BLaER1 treated with 17β-estradiol and CSF1 and Interleukin-3, amounts not matched to agents 10 nM and 100 nM (cell line): ENCODE results near the gene NLE1.

Experiments used
- H3K27ac ChIP-seq, 11 experiments: shearing (Covaris generic); formaldehyde crosslinking; 2 replicates each; pipeline ENCODE4 v1.8.1; 2022
- H3K27me3 ChIP-seq, 11 experiments: shearing (Covaris generic); formaldehyde crosslinking; 2 replicates each; pipeline ENCODE4 v1.8.1; 2022
- H3K36me3 ChIP-seq, 11 experiments: shearing (Covaris generic); formaldehyde crosslinking; 2 replicates each; pipeline ENCODE4 v1.8.1; 2022
- H3K4me1 ChIP-seq, 10 experiments: shearing (Covaris generic); formaldehyde crosslinking; 2 replicates each; pipeline ENCODE4 v1.8.1; 2022
- H3K4me2 ChIP-seq, 11 experiments: shearing (Covaris generic); formaldehyde crosslinking; 2 replicates each; pipeline ENCODE4 v1.8.1; 2022
- H3K4me3 ChIP-seq, 10 experiments: shearing (Covaris generic); formaldehyde crosslinking; 2 replicates each; pipeline ENCODE4 v1.8.1; 2022
- H3K9ac ChIP-seq, 11 experiments: shearing (Covaris generic); formaldehyde crosslinking; 2 replicates each; pipeline ENCODE4 v1.8.1; 2022
- H3K9me3 ChIP-seq, 11 experiments: shearing (Covaris generic); formaldehyde crosslinking; replicated peaks in 1 of 11; 2 replicates each; pipeline ENCODE4 v1.8.1; 2022
- H4K20me1 ChIP-seq, 11 experiments: shearing (Covaris generic); formaldehyde crosslinking; 2 replicates each; pipeline ENCODE4 v1.8.1; 2022
- Cebpa-rat ChIP-seq, 11 experiments: shearing (Covaris generic); IDR thresholded peaks; 2 replicates each; pipeline ENCODE4 v1.8.1; 2022

NLE1 gene

DNA sequence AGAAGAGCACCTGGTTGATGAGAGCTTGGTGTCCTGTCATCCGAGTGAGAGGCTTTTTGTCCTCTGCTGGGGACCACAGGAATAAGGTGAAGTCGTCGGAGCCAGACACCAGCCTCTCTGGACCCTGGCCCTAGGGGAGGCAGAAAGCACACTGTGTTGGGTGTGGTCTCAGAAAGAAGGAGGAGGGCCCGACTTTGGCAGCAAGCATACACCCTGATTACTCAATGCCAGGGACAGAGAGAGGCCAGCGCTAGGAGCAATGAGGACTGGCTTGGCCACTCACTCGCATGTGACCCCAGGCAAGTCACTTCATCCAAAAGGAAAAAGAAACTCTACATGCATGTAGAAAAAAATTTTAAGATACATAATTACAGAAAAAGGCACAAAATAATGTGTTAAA lies 6.8 kb downstream of the NLE1 start:
- H3K27me3 ChIP-seq, result no peaks in the 10 kb centered on the region

DNA sequence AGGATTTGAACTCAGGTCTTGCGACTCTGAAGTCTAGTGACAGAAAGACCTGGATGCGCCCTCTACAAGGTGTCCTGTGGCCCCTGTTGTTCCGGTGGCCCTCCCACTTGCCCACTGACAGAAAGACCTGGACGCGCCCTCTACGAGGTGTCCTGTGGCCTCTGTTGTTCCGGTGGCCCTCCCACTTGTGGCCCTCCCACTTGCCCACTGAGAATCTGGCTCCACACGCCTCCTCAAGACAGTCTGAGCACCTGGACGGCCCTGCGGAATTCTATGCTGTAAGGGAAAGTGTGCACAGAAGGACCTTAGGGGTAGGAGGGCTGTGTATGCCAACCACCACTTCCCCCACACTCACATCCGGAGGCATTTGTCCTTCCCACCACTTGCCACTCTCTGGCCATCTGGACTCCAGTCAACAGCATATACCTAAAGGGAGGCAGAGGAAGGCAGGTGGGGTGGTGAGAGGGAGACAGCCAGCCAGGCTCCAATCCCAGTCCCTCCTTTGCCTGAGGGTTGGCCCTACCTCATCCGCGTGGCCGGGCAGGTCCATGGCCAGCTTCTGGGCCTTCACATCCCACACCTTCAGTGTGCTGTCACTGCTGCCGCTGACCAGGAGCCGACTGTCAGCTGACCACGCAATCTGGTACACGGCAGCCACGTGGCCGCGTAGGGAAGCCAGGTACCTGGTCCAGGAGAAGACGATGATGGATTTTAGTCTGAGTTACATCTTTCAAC lies 9.1 kb downstream of the NLE1 start:
- no peak overlapping the region for H3K4me2 ChIP-seq
- H3K4me1 ChIP-seq, result no peaks in the 10 kb centered on the region
- H3K9me3 ChIP-seq, result no peaks in the 10 kb centered on the region
- H4K20me1 ChIP-seq, result peaks cover 0 to 80% (median 57%) of the 10 kb centered on the region in 11 experiments; a peak in 16 of 22 replicates
- H3K27me3 ChIP-seq, result no peaks in the 10 kb centered on the region
- no peak overlapping the region for H3K4me3 ChIP-seq
- no peak for TF ChIP-seq Cebpa-rat (IDR thresholded peaks at IDR 0.05)
- H3K27ac ChIP-seq, result no peak overlapping the region
- H3K9ac ChIP-seq, result no peak overlapping the region
- H3K36me3 ChIP-seq, result peaks cover 70 to 98% (median 90%) of the 10 kb centered on the region in 11 experiments

More for the DNA sequence above, 6.8 kb downstream of the NLE1 start:
- H3K36me3 ChIP-seq, result peaks cover 84 to 100% (median 100%) of the 10 kb centered on the region in 11 experiments
- H3K4me2 ChIP-seq, result no peak overlapping the region
- H3K27ac ChIP-seq, result no peak overlapping the region
- no peak for TF ChIP-seq Cebpa-rat (IDR thresholded peaks at IDR 0.05)
- no peak overlapping the region for H3K4me3 ChIP-seq
- H3K4me1 ChIP-seq, result peaks cover 0 to 9% (median 7%) of the 10 kb centered on the region in 10 experiments; a peak in 16 of 20 replicates
- no peak overlapping the region for H3K9ac ChIP-seq
- H3K9me3 ChIP-seq, result no peaks in the 10 kb centered on the region
- peaks cover 0 to 96% (median 77%) of the 10 kb centered on the region in 11 experiments; a peak in 18 of 22 replicates for H4K20me1 ChIP-seq

DNA sequence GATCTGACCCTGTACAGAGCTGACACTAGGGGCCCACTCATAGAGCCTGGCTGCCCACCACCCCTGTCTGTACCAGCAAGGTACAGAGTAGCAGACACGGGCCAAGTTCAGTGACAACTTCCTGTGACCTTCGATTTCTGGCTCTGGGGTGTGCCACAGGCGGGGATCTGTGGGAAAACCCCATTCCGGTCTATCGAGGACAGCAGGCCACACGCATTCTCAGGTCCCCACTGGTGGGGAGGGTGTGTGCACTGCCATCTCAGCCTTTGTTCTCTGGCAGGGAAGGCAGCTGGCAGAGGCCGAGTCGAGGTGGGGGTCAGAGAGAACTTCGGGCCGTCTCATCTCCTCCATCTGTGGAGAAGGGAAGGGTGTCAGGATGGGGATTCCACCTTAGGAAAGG lies 10.0 kb downstream of the NLE1 start:
- no peak overlapping the region for H3K27ac ChIP-seq
- no peak overlapping the region for H3K9ac ChIP-seq
- H3K4me3 ChIP-seq, result no peak overlapping the region
- TF ChIP-seq Cebpa-rat (IDR thresholded peaks at IDR 0.05), result no peak
- H3K9me3 ChIP-seq, result no peaks in the 10 kb centered on the region
- H3K4me1 ChIP-seq, result no peaks in the 10 kb centered on the region
- H3K4me2 ChIP-seq, result no peak overlapping the region
- H3K36me3 ChIP-seq, result peaks cover 62 to 91% (median 81%) of the 10 kb centered on the region in 11 experiments
- H3K27me3 ChIP-seq, result no peaks in the 10 kb centered on the region
- H4K20me1 ChIP-seq, result peaks cover 0 to 73% (median 54%) of the 10 kb centered on the region in 11 experiments; a peak in 15 of 22 replicates

DNA sequence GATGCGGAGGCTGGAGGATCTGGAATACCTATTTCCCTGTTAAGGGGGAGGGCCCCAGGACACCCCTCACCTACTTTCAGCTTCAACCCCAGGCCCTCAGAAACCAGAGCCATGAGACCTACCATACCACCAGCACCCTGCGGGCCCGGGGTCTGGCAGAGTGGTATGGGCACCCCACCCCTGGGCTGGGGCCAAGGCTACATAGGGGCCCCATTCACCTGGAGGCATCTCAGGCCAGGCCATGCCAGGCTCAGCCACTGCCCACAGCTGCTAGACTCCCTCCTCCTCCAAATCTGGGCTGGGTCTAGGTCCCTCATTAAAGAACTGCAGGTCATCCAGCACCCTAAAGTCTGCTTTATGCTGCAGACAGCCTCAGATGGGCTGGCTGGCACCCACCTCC lies 11.7 kb downstream of the NLE1 start:
- no peak for TF ChIP-seq Cebpa-rat (IDR thresholded peaks at IDR 0.05)
- Histone ChIP-seq H3K9ac (no peak overlapping the region), H3K27me3 (no peaks in the 10 kb centered on the region), H3K4me3 (no peak overlapping the region), H3K4me2 (no peak overlapping the region), H3K36me3 (peaks cover 45 to 74% (median 64%) of the 10 kb centered on the region in 11 experiments), H4K20me1 (peaks cover 0 to 59% (median 44%) of the 10 kb centered on the region in 11 experiments; a peak in 15 of 22 replicates), H3K4me1 (no peaks in the 10 kb centered on the region), H3K9me3 (no peaks in the 10 kb centered on the region), H3K27ac (no peak overlapping the region)

DNA sequence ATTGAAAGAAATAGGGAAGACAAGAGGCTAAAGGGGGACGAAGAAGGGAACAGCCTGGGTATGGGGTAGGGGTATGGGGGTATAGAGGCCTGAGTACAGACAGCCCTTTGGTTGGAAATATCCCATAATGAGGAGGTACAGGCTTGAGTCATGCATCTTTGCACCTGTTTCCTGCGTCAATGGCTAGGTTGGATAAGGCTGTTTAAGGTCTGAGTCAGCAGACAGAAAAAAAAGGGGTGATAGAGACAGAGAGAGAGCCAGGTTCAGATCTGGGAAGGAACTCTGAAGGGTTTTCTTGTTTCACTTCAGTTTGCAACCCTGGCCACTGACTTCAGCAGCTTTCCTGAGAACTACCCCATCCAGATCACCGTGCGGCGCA lies 12.1 kb downstream of the NLE1 start:
- Histone ChIP-seq H3K4me2 (no peak overlapping the region), H3K27ac (no peak overlapping the region), H3K36me3 (peaks cover 41 to 70% (median 60%) of the 10 kb centered on the region in 11 experiments), H3K9me3 (no peaks in the 10 kb centered on the region), H3K27me3 (no peaks in the 10 kb centered on the region), H3K9ac (no peak overlapping the region), H4K20me1 (peaks cover 0 to 55% (median 39%) of the 10 kb centered on the region in 11 experiments; a peak in 15 of 22 replicates), H3K4me3 (no peak overlapping the region), H3K4me1 (no peaks in the 10 kb centered on the region)
- TF ChIP-seq Cebpa-rat (IDR thresholded peaks at IDR 0.05), result no peak

DNA sequence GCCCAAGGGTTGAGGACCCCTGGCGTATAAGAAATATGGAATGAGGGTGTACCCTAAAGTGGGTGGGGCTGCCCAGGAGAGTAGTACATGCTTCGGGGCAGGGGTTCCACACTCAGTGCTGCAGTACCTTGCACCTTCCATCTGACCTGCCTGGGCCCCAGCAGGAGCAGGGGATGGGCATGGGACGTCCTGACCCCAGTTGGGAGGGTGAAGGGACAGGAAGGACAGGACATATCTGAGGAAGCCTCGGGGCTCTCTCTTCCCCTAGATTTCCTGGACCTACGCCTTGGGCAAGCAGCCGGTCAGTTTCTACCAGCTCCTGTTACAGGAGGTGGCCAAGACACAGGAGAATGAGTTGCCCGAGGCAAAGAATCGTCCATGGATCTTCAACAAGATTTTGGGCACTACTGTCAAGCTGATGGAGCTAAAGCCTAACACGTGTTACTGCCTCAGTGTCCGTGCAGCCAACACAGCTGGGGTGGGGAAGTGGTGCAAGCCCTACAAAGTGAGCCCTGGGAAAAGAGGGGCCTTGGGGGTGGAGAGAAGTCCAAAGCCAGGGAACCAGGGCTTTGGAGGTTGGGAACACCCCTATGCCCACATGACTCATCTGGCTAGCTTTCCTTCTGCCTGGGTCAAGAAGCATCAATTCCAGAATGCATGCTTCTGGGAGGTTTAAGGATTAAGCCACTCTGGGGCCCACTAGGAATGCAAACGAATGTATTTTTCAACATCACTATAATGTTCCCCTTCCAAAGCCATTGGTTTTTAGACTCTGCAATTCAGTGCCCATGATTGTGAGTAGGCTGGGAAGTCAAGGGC lies 12.7 kb downstream of the NLE1 start:
- no peak for TF ChIP-seq Cebpa-rat (IDR thresholded peaks at IDR 0.05)
- no peak overlapping the region for H3K4me2 ChIP-seq
- H3K4me1 ChIP-seq, result no peaks in the 10 kb centered on the region
- H3K27me3 ChIP-seq, result no peaks in the 10 kb centered on the region
- H3K4me3 ChIP-seq, result no peak overlapping the region
- peaks cover 0 to 49% (median 37%) of the 10 kb centered on the region in 11 experiments; a peak in 15 of 22 replicates for H4K20me1 ChIP-seq
- no peak overlapping the region for H3K9ac ChIP-seq
- H3K27ac ChIP-seq, result no peak overlapping the region
- H3K9me3 ChIP-seq, result no peaks in the 10 kb centered on the region
- peaks cover 35 to 64% (median 54%) of the 10 kb centered on the region in 11 experiments for H3K36me3 ChIP-seq

DNA sequence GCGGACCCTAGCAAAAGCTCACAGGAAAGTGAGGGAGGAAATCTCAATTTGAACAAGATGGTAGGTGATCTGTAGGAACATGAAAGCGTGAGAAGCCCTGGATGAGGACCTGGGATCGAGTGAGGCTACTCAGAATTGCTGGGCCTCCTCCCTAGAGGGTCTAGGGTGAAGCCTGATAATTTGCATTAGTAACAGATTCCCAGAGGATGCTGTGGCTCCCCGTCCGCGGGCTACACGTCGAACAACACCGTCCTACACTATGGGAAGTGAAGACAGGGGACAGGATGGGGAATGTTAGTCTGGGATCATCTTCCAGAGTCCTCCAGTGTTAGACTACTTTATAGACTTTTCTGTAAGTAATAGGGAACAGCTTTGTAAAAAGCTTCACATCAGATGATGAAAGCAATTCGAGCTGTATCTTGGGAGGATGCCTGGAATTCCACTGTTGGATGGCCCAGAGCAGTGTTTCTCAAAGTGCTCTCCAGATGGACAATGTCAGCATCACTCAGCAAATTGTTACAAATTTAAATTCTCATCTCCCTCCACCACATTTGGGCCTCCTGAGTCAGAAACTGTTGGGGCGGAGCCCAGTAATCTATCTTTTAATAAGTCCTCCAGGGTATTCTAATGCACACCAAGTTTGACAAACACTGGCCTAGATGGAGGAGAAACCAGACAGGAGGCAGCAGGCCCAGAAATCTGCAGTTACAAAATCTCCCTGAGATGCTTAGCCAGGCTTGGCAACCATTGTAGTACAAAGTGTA lies 14.2 kb downstream of the NLE1 start:
- Histone ChIP-seq H3K4me2 (no peak overlapping the region), H3K4me3 (no peak overlapping the region), H3K9ac (no peak overlapping the region)

DNA sequence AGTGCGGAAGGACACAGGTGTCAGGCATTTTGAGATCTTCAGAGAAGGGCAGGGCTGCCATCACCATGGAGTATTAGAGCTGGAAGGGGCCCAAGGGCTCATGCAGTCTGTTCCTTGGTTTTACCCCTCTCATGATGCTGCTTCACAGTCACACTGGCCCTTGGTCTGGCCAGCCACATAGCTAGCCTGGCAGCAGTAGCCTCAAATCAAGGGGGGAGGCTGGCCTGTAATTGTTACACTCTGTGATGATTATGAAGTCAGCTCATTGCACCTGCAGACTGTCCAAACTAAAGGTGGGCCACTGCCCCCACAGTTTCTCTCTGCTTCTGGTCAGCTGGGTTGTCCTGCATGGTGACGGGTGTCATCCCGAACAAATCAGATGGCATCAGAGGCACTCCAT lies 20.8 kb downstream of the NLE1 start, which contains the start of gene FNDC8:
TSS of gene FNDC8 (plus strand) at position 301 of the 400 bp plus-strand sequence. CDS start at position 380, 79 bp downstream.
- H3K4me1 ChIP-seq, result peaks cover 12 to 45% (median 28%) of the 10 kb centered on the region in 10 experiments
- H3K27ac ChIP-seq, result no peak within 1 kb of the TSS
- H3K9ac ChIP-seq, result no peak within 1 kb of the TSS
- H3K4me3 ChIP-seq, result no peak within 1 kb of the TSS
- H3K9me3 ChIP-seq, result no peaks in the 10 kb centered on the region
- H3K27me3 ChIP-seq, result no peaks in the 10 kb centered on the region
- no peaks in the 10 kb centered on the region for H4K20me1 ChIP-seq
- H3K4me2 ChIP-seq, result peak within 1 kb of the TSS in 2 of 11 experiments; percentile 6 to 8; a peak in 1 of 22 replicates
- peaks cover 0 to 14% (median 0%) of the 10 kb centered on the region in 11 experiments; a peak in 7 of 22 replicates for H3K36me3 ChIP-seq
- TF ChIP-seq Cebpa-rat (IDR thresholded peaks at IDR 0.05), result no peak

More for the DNA sequence above, 14.2 kb downstream of the NLE1 start:
- Histone ChIP-seq H3K36me3 (peaks cover 21 to 49% (median 39%) of the 10 kb centered on the region in 11 experiments), H3K4me1 (no peaks in the 10 kb centered on the region), H4K20me1 (peaks cover 0 to 35% (median 27%) of the 10 kb centered on the region in 11 experiments; a peak in 14 of 22 replicates), H3K27me3 (no peaks in the 10 kb centered on the region), H3K27ac (no peak overlapping the region), H3K9me3 (no peaks in the 10 kb centered on the region)
- TF ChIP-seq Cebpa-rat (IDR thresholded peaks at IDR 0.05), result no peak
